Adrenal gland (tissue), 12 donors: ENCODE results near the gene MTG2. TPM values are rescaled to one million over a fixed set of nuclear protein-coding genes. Genes with fewer than 3 reads are reported as not detected.

Experiments used
- DNase-seq, 7 donors: peaks; one replicate each; pipeline ENCODE4 v3.0.0-alpha.2; 2019 to 2020
- H3K27ac ChIP-seq, 5 donors: fragments of 200-600 bp; sonication (generic) in 4 of 5; 1 replicate in 3 of 5; 2 replicates in 2 of 5; pipeline versions ENCODE4 v1.5.1 to v1.8.0; 2016 to 2020; ENCODE audit warnings: mild to moderate bottlenecking in 1 of 5
- H3K27me3 ChIP-seq: fragments of 200-600 bp; 2 replicates; pipeline ENCODE4 v1.8.0; 2021
- H3K36me3 ChIP-seq, 2 donors: fragments of 200-600 bp; replicated peaks in 1 of 2; 1 replicate in 1 of 2; 2 replicates in 1 of 2; pipeline versions ENCODE4 v1.5.1 to v1.8.0; 2018 to 2022
- H3K4me1 ChIP-seq, 2 donors: fragments of 200-600 bp; replicated peaks in 1 of 2; 1 replicate in 1 of 2; 2 replicates in 1 of 2; pipeline versions ENCODE4 v1.5.1 to v1.8.0; 2018 to 2021
- H3K4me3 ChIP-seq, 4 donors: fragments of 200-600 bp; sonication (generic) in 3 of 4; one replicate each; pipeline ENCODE4 v1.5.1; 2016 to 2018
- H3K9me3 ChIP-seq, 3 donors: fragments of 200-600 bp; sonication (generic) in 1 of 3; replicated peaks in 1 of 3; 1 replicate in 2 of 3; 2 replicates in 1 of 3; pipeline versions ENCODE4 v1.5.1 to v1.8.0; 2016 to 2021
- POLR2A ChIP-seq, 2 donors: fragments of 450-650 bp; IDR thresholded peaks; one replicate each; pipeline ENCODE4 v1.6.1; 2017; ENCODE audit warnings: antibody characterized with exemption in 2 of 2, mild to moderate bottlenecking in 2 of 2, moderate library complexity in 1 of 2
- WGBS, 4 donors: extraction: QIAGEN DNeasy Blood & Tissue Kit in 2 of 4; methylation state at CpG; one replicate each; pipeline versions ENCODE4 v1.1.5 to v1.1.7; 2013 to 2017; 5-methylcytosine and 5-hydroxymethylcytosine counted together
- intact Hi-C, 2 donors: fragments of 100-400 bp; cut with DNase I; formaldehyde crosslinking; loops; one replicate each; pipeline versions ENCODE4 v1.14.1 to v1.15.0; 2022 to 2023
- polyA plus RNA-seq, 3 donors: library from polyadenylated mRNA; stranded (reverse); fragments of 200-250 nt in 2 of 3; fragments of 350-450 nt in 1 of 3; fragmentation: Illumina TruSeq in 1 of 3; extraction: RNeasy Lipid Tissue Mini Kit (QIAGEN cat#74804) in 1 of 3; gene quantifications; one replicate each; pipeline ENCODE4 v1.2.3, GENCODE V29; 2013 to 2014
- total RNA-seq, 9 donors: library from RNA; depleted of rRNA in 4 of 9; stranded (reverse); fragments of >200 nt in 4 of 9; fragments of 120-200 nt in 1 of 9; fragmentation: NEBNext Ultra II Directional in 1 of 9; extraction: Animal tissue kit (Norgen Biotek cat#: 25700) in 1 of 9; gene quantifications; one replicate each; pipeline versions ENCODE4 v1.1.0 to v1.2.4, GENCODE V29; 2013 to 2023
- TF ChIP-seq, protein P1 (sequence below), 6 experiments: fragments of 450-650 bp in 4 of 6; fragments of 200-600 bp in 2 of 6; sonication (generic) in 1 of 6; IDR thresholded peaks; 1 replicate in 5 of 6; 2 replicates in 1 of 6; pipeline versions ENCODE4 v1.5.1 to v1.8.0; 2016 to 2021; ENCODE audit warnings: antibody characterized with exemption in 6 of 6, mild to moderate bottlenecking in 2 of 6, moderate library complexity in 1 of 6
- donor health status: healthy with polysubstance abuse.
- donor health status: Bipolar disorder and iron deficiency.
- donor health status: DM: yes; HTN: yes; CAD: no.
- donor health status: DM: no; HTN: no; CAD: no.
- donor health status: DM: no; HTN: no; CAD: no.
- donor health status: DM: yes; HTN: yes; CAD: no.

MTG2 gene
- total and polyA plus RNA-seq, 12 donors: 11.5 to 90.4 (median 47.2) TPM

DNA sequence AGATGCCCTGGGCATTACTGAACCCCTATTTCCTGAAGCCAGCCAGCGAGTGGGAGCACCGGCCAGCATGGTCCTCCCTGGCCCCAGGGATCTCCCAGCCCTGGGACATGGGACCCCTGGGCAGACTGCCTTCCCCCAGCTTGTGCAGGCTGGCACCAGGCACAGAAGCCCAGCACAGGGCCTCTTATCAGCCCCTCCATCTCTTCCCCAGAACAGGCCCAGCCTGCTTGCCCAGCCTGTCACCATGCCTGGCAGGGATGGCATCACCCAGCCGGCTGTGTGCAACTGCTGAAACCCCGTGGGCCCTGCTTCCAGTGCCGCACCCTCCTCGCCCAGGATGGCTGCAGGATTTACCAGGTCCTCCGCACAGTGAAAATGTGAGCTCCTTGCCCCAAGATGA, 49.4 kb downstream of the MTG2 start:
- no peak overlapping the region for H3K4me3 ChIP-seq
- no peaks in the 10 kb centered on the region for H3K9me3 ChIP-seq
- peak in 1 of 7 donors; percentile 70 for DNase-seq
- TF ChIP-seq, protein P1, sequence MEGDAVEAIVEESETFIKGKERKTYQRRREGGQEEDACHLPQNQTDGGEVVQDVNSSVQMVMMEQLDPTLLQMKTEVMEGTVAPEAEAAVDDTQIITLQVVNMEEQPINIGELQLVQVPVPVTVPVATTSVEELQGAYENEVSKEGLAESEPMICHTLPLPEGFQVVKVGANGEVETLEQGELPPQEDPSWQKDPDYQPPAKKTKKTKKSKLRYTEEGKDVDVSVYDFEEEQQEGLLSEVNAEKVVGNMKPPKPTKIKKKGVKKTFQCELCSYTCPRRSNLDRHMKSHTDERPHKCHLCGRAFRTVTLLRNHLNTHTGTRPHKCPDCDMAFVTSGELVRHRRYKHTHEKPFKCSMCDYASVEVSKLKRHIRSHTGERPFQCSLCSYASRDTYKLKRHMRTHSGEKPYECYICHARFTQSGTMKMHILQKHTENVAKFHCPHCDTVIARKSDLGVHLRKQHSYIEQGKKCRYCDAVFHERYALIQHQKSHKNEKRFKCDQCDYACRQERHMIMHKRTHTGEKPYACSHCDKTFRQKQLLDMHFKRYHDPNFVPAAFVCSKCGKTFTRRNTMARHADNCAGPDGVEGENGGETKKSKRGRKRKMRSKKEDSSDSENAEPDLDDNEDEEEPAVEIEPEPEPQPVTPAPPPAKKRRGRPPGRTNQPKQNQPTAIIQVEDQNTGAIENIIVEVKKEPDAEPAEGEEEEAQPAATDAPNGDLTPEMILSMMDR (IDR thresholded peaks at IDR 0.05): no peak
- TF ChIP-seq POLR2A (IDR thresholded peaks at IDR 0.05): no peak
- H3K27me3 ChIP-seq: no peaks in the 10 kb centered on the region
- H3K27ac ChIP-seq: no peak overlapping the region
- intact Hi-C loops: no loop called here
- 84 to 98% (median 93%) methylated on average over 6 to 7 of the region's 7 CpGs for WGBS, 4 donors
- H3K4me1 ChIP-seq: peaks cover 0 to 4% of the 10 kb centered on the region in 2 donors
- no peaks in the 10 kb centered on the region for H3K36me3 ChIP-seq

DNA sequence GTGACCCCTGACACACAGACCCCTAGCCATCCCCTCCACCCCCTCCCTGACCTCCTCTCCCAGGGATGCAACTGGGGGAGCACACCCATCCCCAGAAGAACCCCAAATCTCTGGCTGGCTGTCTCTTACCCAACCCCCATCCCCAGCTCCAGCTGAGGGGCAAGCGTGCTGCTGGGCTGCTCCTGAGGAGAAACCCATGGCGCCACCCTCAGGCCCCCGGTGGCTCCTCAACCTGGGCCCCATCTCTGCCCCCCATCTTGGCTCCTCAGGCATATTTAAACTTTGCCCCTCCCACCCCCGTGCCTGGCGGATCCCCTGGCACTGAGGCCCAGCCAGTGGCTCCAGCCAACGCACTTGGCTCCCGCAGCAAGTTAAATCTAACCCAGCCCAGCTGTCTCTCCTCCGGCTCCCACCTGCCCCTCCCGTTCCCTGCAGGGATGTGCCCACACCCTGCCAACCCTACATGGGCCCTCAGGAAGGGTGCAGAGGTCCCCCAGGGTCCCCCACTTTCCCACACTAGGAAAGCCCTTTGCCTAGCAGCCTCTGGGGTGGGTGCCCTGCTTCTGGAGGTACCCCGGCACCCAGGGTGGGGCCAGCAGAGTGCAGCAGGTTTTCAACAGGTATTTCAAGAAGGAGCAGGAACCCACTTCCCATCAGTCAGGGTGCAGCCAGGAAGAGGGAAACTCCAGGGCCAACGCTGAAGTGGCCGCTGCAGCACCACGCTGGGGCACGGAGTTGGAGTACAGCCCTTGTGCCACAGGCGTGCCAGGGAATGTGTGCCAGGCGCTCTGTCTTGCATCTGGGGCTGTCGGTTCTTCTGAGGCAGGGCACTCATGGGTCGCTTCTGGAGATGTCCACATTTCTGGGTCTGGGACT, 50.2 kb downstream of the MTG2 start:
- DNase-seq: no peak
- Histone ChIP-seq H3K36me3 (no peaks in the 10 kb centered on the region), H3K27me3 (no peaks in the 10 kb centered on the region), H3K4me3 (no peak overlapping the region), H3K4me1 (peaks cover 0 to 11% of the 10 kb centered on the region in 2 donors), H3K9me3 (no peaks in the 10 kb centered on the region), H3K27ac (no peak overlapping the region)
- no peak for TF ChIP-seq POLR2A (IDR thresholded peaks at IDR 0.05)
- intact Hi-C loops: no loop called here
- 83 to 87% (median 86%) methylated on average over 5 to 18 of the region's 18 CpGs for WGBS, 4 donors

DNA sequence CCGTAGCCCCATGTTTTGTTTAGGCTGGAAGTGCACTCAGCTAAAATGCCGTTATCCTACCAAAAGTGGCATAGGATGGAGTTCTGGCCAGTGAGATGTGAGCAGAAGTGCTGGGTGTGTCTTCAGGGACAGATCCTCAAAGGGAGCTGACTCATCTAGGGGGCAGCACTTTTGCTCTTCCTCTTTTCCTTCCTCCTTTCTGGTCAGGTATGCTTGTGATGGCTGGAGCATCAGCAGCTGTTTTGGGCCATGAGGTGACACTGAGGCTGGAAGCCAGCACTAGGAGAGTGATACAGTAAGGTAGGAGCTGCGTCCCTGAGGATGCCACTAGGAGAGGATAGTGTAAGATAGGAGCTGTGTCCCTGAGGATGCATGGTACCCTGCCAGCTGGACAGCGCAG, 50.9 kb downstream of the MTG2 start:
- intact Hi-C loops: no loop called here
- Histone ChIP-seq H3K27ac (no peak overlapping the region), H3K4me1 (peaks cover 0 to 11% of the 10 kb centered on the region in 2 donors), H3K27me3 (no peaks in the 10 kb centered on the region), H3K9me3 (no peaks in the 10 kb centered on the region), H3K4me3 (no peak overlapping the region), H3K36me3 (no peaks in the 10 kb centered on the region)
- DNase-seq: no peak
- WGBS, 4 donors: 80 to 95% (median 92%) methylated on average over 3 to 4 of the region's 4 CpGs
- no peak for TF ChIP-seq POLR2A (IDR thresholded peaks at IDR 0.05)
- TF ChIP-seq, protein P1 (IDR thresholded peaks at IDR 0.05): no peak

DNA sequence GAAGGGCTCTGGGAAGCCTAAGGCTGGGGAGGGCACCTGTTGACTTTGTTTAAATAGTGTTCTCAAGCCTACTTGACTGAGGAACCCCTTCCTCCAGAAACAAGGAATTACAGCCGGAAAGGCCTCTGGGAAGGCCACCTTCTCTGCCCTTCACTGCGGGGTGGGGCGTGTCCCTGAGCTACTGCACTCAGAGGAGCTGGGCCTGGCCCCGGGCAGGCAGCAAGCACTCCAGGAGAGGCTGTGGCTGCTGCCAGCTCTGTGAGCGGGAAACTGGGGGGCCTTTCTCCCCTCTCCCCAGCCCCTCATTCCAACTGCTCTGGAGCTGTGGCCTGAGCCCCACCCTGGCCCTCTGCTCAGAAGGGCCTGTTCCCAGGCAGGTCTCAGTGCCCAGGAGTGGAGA, 51.5 kb downstream of the MTG2 start:
- no peak overlapping the region for H3K4me3 ChIP-seq
- H3K4me1 ChIP-seq: peaks cover 3 to 15% of the 10 kb centered on the region in 2 donors
- H3K27ac ChIP-seq: no peak overlapping the region
- no peaks in the 10 kb centered on the region for H3K27me3 ChIP-seq
- H3K36me3 ChIP-seq: no peaks in the 10 kb centered on the region
- H3K9me3 ChIP-seq: no peaks in the 10 kb centered on the region
- WGBS, 4 donors: 42 to 63% (median 60%) methylated on average over 2 to 5 of the region's 5 CpGs
- no peak for DNase-seq
- TF ChIP-seq POLR2A (IDR thresholded peaks at IDR 0.05): no peak
- TF ChIP-seq, protein P1 (IDR thresholded peaks at IDR 0.05): no peak
- intact Hi-C loops: no loop called here
